Right atrium auricular region (tissue), 2 donors: ENCODE data around the gene SLC25A1. TPM values are rescaled to one million over a fixed set of nuclear protein-coding genes. Genes with fewer than 3 reads are reported as not detected.

Source experiments
- DNase-seq: peaks from one replicate; pipeline ENCODE4 v3.0.0-alpha.2; 2019; ENCODE audit warnings: low spot score
- H3K27ac ChIP-seq, 2 donors: fragments of 200-600 bp; sonication (generic); 1 replicate in 1 of 2; 2 replicates in 1 of 2; pipeline ENCODE4 v1.5.1; 2016 to 2019
- H3K27me3 ChIP-seq, 2 donors: fragments of 200-600 bp; sonication (generic); one replicate each; pipeline versions ENCODE4 v1.5.1 to v1.6.0; 2017 to 2019
- H3K36me3 ChIP-seq: fragments of 200-600 bp; sonication (generic); one replicate; pipeline ENCODE4 v1.5.1; 2016
- H3K4me1 ChIP-seq, 2 donors: fragments of 200-600 bp; sonication (generic); one replicate each; pipeline versions ENCODE4 v1.5.1 to v1.6.0; 2017 to 2019
- H3K4me3 ChIP-seq, 2 donors: fragments of 200-600 bp; sonication (generic); 1 replicate in 1 of 2; 2 replicates in 1 of 2; pipeline ENCODE4 v1.5.1; 2017 to 2019; ENCODE audit warnings: mild to moderate bottlenecking in 1 of 2, moderate library complexity in 1 of 2
- H3K9me3 ChIP-seq, 2 donors: fragments of 200-600 bp; sonication (generic); one replicate each; pipeline ENCODE4 v1.5.1; 2019
- CTCF ChIP-seq, 2 donors: fragments of 200-600 bp; sonication (generic); IDR thresholded peaks; one replicate each; pipeline ENCODE4 v1.5.1; 2019; ENCODE audit warnings: antibody characterized with exemption in 2 of 2
- total RNA-seq, 2 donors: library from RNA; depleted of rRNA; stranded (reverse); fragments of >200 nt; gene quantifications; one replicate each; pipeline ENCODE4 v1.1.0, GENCODE V29; 2016

Gene SLC25A1
- total RNA-seq, 2 donors from 2014 or later: 12.7 to 27.6 TPM

- H3K27ac ChIP-seq: no peak overlapping the region
- no peak for TF ChIP-seq CTCF (IDR thresholded peaks at IDR 0.05)
- H3K4me1 ChIP-seq: peaks cover 0 to 45% of the 10 kb centered on the region in 2 donors
- peaks cover 0 to 4% of the 10 kb centered on the region in 2 donors for H3K27me3 ChIP-seq
- no peak for DNase-seq
- no peaks in the 10 kb centered on the region for H3K9me3 ChIP-seq
- peak overlapping the region; percentile 10 to 38 for H3K4me3 ChIP-seq
- H3K36me3 ChIP-seq: no peaks in the 10 kb centered on the region
These were observed 9.3 kb downstream of the SLC25A1 start for GRCh38 chr22:19169002-19169946.

GRCh38 chr22:19168088-19168890 is 10.2 kb downstream of the SLC25A1 start:
- H3K9me3 ChIP-seq: no peaks in the 10 kb centered on the region
- no peak overlapping the region for H3K27ac ChIP-seq
- peaks cover 0 to 35% of the 10 kb centered on the region in 2 donors for H3K4me1 ChIP-seq
- DNase-seq: no peak
- peaks cover 0 to 4% of the 10 kb centered on the region in 2 donors for H3K27me3 ChIP-seq
- H3K4me3 ChIP-seq: no peak overlapping the region
- no peaks in the 10 kb centered on the region for H3K36me3 ChIP-seq
- no peak for TF ChIP-seq CTCF (IDR thresholded peaks at IDR 0.05)

- Histone ChIP-seq H3K4me1 (peaks cover 0 to 25% of the 10 kb centered on the region in 2 donors), H3K4me3 (no peak overlapping the region), H3K27ac (no peak overlapping the region), H3K9me3 (no peaks in the 10 kb centered on the region), H3K36me3 (no peaks in the 10 kb centered on the region), H3K27me3 (peaks cover 0 to 4% of the 10 kb centered on the region in 2 donors)
- no peak for TF ChIP-seq CTCF (IDR thresholded peaks at IDR 0.05)
- DNase-seq: no peak
These were observed 11.2 kb downstream of the SLC25A1 start for GRCh38 chr22:19167106-19167869.

- no peak overlapping the region for H3K4me3 ChIP-seq
- peaks cover 0 to 21% of the 10 kb centered on the region in 2 donors for H3K4me1 ChIP-seq
- H3K27me3 ChIP-seq: peaks cover 0 to 4% of the 10 kb centered on the region in 2 donors
These were observed 12.1 kb downstream of the SLC25A1 start for GRCh38 chr22:19166421-19166820.

More at GRCh38 chr22:19166421-19166820, 12.1 kb downstream of the SLC25A1 start:
- DNase-seq: no peak
- TF ChIP-seq CTCF (IDR thresholded peaks at IDR 0.05): no peak
- H3K36me3 ChIP-seq: no peaks in the 10 kb centered on the region
- no peaks in the 10 kb centered on the region for H3K9me3 ChIP-seq
- no peak overlapping the region for H3K27ac ChIP-seq
